H9 (cell line): Measurements from ENCODE around the gene C5orf15. TPM values are rescaled to one million over a fixed set of nuclear protein-coding genes. Genes with fewer than 3 reads are reported as not detected.

Experiments used
- DNase-seq: peaks from one replicate; pipeline ENCODE4 v3.0.0-alpha.2; 2017
- H2AFZ ChIP-seq: one replicate; pipeline ENCODE4 v1.6.1; 2013; ENCODE audit warnings: mild to moderate bottlenecking, low read length, control low read depth, moderate library complexity
- H2AK5ac ChIP-seq: 2 replicates; pipeline ENCODE4 v1.6.1; 2013; ENCODE audit warnings: low read length, control low read depth, mixed read lengths; ENCODE audit not compliant: insufficient read length
- H2BK120ac ChIP-seq: one replicate; pipeline ENCODE4 v1.6.1; 2013; ENCODE audit warnings: low read depth, mild to moderate bottlenecking, low read length, control low read depth, inconsistent platforms; ENCODE audit not compliant: poor library complexity, severe bottlenecking
- H2BK12ac ChIP-seq: 2 replicates; pipeline ENCODE4 v1.6.1; 2013; ENCODE audit warnings: low read length, control low read depth, mixed read lengths, low read depth; ENCODE audit not compliant: insufficient read length
- H2BK15ac ChIP-seq: 2 replicates; pipeline ENCODE4 v1.6.1; 2013; ENCODE audit warnings: low read depth, low read length, control low read depth
- H2BK20ac ChIP-seq: one replicate; pipeline ENCODE4 v1.6.1; 2013; ENCODE audit warnings: low read depth, mild to moderate bottlenecking, low read length, control low read depth, inconsistent platforms; ENCODE audit not compliant: poor library complexity, severe bottlenecking
- H2BK5ac ChIP-seq: 2 replicates; pipeline ENCODE4 v1.6.1; 2013; ENCODE audit warnings: low read length, control low read depth, mixed read lengths; ENCODE audit not compliant: insufficient read length
- H3K14ac ChIP-seq: 2 replicates; pipeline ENCODE4 v1.6.1; 2013; ENCODE audit warnings: low read length, control low read depth; ENCODE audit not compliant: insufficient read depth
- H3K18ac ChIP-seq: 2 replicates; pipeline ENCODE4 v1.6.1; 2013; ENCODE audit warnings: low read depth, mild to moderate bottlenecking, mixed read lengths, low read length, control low read depth; ENCODE audit not compliant: insufficient read length
- H3K23ac ChIP-seq: 2 replicates; pipeline ENCODE4 v1.6.1; 2013; ENCODE audit warnings: low read length, control low read depth, mixed read lengths, low read depth; ENCODE audit not compliant: insufficient read length
- H3K23me2 ChIP-seq: 2 replicates; pipeline ENCODE4 v1.6.1; 2013; ENCODE audit warnings: low read depth, mild to moderate bottlenecking, mixed read lengths, low read length, control low read depth; ENCODE audit not compliant: insufficient read length, poor library complexity, severe bottlenecking
- H3K27ac ChIP-seq: 2 replicates; pipeline ENCODE4 v1.5.1; 2013; ENCODE audit warnings: low read length, control low read depth, mixed read lengths, low read depth; ENCODE audit not compliant: insufficient read length
- H3K27me3 ChIP-seq: 2 replicates; pipeline ENCODE4 v1.6.1; 2013; ENCODE audit warnings: low read length, control low read depth, inconsistent platforms; ENCODE audit not compliant: insufficient read depth
- H3K4ac ChIP-seq: 2 replicates; pipeline ENCODE4 v1.6.1; 2013; ENCODE audit warnings: low read depth, mild to moderate bottlenecking, control low read depth, inconsistent platforms, low read length, moderate library complexity
- H3K4me1 ChIP-seq: 2 replicates; pipeline ENCODE4 v1.6.1; 2013; ENCODE audit warnings: low read length, control low read depth, inconsistent platforms; ENCODE audit not compliant: insufficient read depth
- H3K4me2 ChIP-seq: 2 replicates; pipeline ENCODE4 v1.6.1; 2013; ENCODE audit warnings: low read length, control low read depth, mixed read lengths; ENCODE audit not compliant: insufficient read length, insufficient read depth
- H3K56ac ChIP-seq: 2 replicates; pipeline ENCODE4 v1.6.1; 2013; ENCODE audit warnings: low read depth, mild to moderate bottlenecking, mixed read lengths, low read length, control low read depth; ENCODE audit not compliant: insufficient read length
- H3K79me1 ChIP-seq: 2 replicates; pipeline ENCODE4 v1.6.1; 2013; ENCODE audit warnings: low read depth, mild to moderate bottlenecking, moderate library complexity, low read length, control low read depth, inconsistent platforms; ENCODE audit not compliant: insufficient read depth, poor library complexity, severe bottlenecking
- H3K79me2 ChIP-seq: 2 replicates; pipeline ENCODE4 v1.6.1; 2013; ENCODE audit warnings: low read length, control low read depth, inconsistent platforms; ENCODE audit not compliant: insufficient read depth
- H3K9ac ChIP-seq: 2 replicates; pipeline ENCODE4 v1.6.1; 2013; ENCODE audit warnings: low read length, control low read depth, mixed read lengths; ENCODE audit not compliant: insufficient read length; ENCODE audit errors: extremely low read depth
- H3K9me3 ChIP-seq: one replicate; pipeline ENCODE4 v1.6.1; 2013; ENCODE audit warnings: low read depth, low read length, inconsistent platforms; ENCODE audit not compliant: control insufficient read depth
- H3T11ph ChIP-seq: one replicate; pipeline ENCODE4 v1.6.1; 2013; ENCODE audit warnings: mild to moderate bottlenecking, low read length, control low read depth, inconsistent platforms
- H4K20me1 ChIP-seq: one replicate; pipeline ENCODE4 v1.6.1; 2013; ENCODE audit not compliant: control insufficient read depth, insufficient read length, insufficient read depth
- H4K5ac ChIP-seq: 2 replicates; pipeline ENCODE4 v1.6.1; 2013; ENCODE audit warnings: low read depth, mild to moderate bottlenecking, mixed read lengths, low read length, control low read depth; ENCODE audit not compliant: insufficient read length
- H4K8ac ChIP-seq: replicated peaks from 2 replicates; pipeline ENCODE4 v1.6.1; 2013; ENCODE audit warnings: low read length, control low read depth, mixed read lengths, low read depth; ENCODE audit not compliant: insufficient read length
- H4K91ac ChIP-seq: 2 replicates; pipeline ENCODE4 v1.6.1; 2013; ENCODE audit warnings: low read depth, mild to moderate bottlenecking, moderate library complexity, mixed read lengths, low read length, control low read depth; ENCODE audit not compliant: insufficient read length
- H3K27ac Mint-ChIP-seq, 3 experiments: 2 replicates in 2 of 3; 3 replicates in 1 of 3; pipeline ENCODE4 v1.8.0; 2020 to 2021; ENCODE audit warnings: mixed read lengths in 3 of 3, mild to moderate bottlenecking in 1 of 3, moderate library complexity in 1 of 3
- H3K27me3 Mint-ChIP-seq: 2 replicates; pipeline ENCODE4 v1.8.0; 2021; ENCODE audit warnings: low read depth, mild to moderate bottlenecking, moderate library complexity, mixed read lengths
- H3K36me3 Mint-ChIP-seq, 3 experiments: 2 replicates in 2 of 3; 3 replicates in 1 of 3; pipeline ENCODE4 v1.8.0; 2020 to 2021; ENCODE audit warnings: low read depth in 3 of 3, mixed read lengths in 3 of 3; ENCODE audit not compliant: insufficient read depth in 1 of 3
- H3K4me1 Mint-ChIP-seq, 2 experiments: 2 replicates each; pipeline ENCODE4 v1.8.0; 2020; ENCODE audit warnings: mixed read lengths in 2 of 2
- H3K4me3 Mint-ChIP-seq, 2 experiments: 2 replicates in 1 of 2; 3 replicates in 1 of 2; pipeline ENCODE4 v1.8.0; 2020 to 2021; ENCODE audit warnings: mild to moderate bottlenecking in 2 of 2, mixed read lengths in 2 of 2, moderate library complexity in 1 of 2
- H3K9me3 Mint-ChIP-seq, 2 experiments: 2 replicates in 1 of 2; 3 replicates in 1 of 2; pipeline ENCODE4 v1.8.0; 2020; ENCODE audit warnings: mild to moderate bottlenecking in 2 of 2, mixed read lengths in 2 of 2, moderate library complexity in 1 of 2
- WGBS: extraction: QIAGEN DNeasy Blood & Tissue Kit; methylation state at CpG from one replicate; pipeline ENCODE4 v1.1.7; 2013; ENCODE audit warnings: missing lambda C conversion rate, low lambda C conversion rate, mixed read lengths; ENCODE audit not compliant: insufficient read length; ENCODE audit errors: extremely low coverage; 5-methylcytosine and 5-hydroxymethylcytosine counted together
- total RNA-seq: library from RNA; stranded (reverse); gene quantifications from 2 replicates; pipeline ENCODE4 v1.2.1, GENCODE V29; 2021
- TF ChIP-seq, protein P1 (sequence below): fragments of 200-600 bp; sonication (generic); conservative IDR thresholded peaks from 3 replicates; pipeline ENCODE4 v1.8.0; 2021; ENCODE audit warnings: antibody characterized with exemption, mild to moderate bottlenecking

The C5orf15 gene
- total RNA-seq, 1 experiment from 2014 or later, result 33.4 TPM

DNA sequence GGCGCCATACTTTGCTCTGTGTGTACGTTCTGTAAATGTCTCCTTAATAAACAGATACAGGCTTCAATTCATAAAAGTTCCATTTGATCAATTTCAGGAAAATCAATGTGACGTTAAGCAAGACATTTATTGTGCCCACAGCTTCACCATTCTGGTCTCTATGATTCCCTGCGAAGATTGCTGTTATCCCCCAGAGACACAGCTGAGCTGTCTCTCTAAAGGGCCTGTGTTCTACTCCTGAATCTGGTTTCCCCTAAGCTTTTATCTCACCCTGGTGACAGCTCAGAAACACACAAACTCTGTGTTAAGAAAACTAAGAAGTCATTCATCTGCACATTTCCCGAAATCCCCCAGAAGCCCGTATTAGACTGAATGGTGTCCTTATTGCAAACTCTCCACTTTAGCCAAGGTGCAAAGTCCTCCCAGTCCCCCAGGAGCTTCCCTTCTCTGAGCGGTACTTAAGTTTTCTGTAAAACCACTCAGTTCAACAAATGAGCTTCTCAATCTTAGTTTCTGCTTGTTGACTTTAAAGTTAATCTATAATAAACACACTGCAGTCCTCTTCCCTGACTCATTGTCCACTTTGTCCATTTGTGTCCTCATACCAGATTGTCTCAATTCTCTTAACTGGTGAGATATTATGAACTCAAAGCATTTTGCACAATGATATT is 1.4 kb upstream of the C5orf15 start:
- Histone ChIP-seq H3K27ac (no peak overlapping the region), H2AK5ac (no peak overlapping the region), H2BK120ac (no peak overlapping the region), H2BK20ac (no peak overlapping the region), H2BK5ac (no peak overlapping the region), H4K20me1 (no peaks in the 10 kb centered on the region), H3K4me2 (no peak overlapping the region), H3K23me2 (peaks cover 7% of the 10 kb centered on the region), H3K79me1 (no peaks in the 10 kb centered on the region), H4K8ac (no peak overlapping the region), H2BK12ac (no peak overlapping the region), H3K56ac (no peak overlapping the region), H3K14ac (no peak overlapping the region), H4K5ac (no peak overlapping the region), H3K9ac (no peak overlapping the region), H3K27me3 (no peaks in the 10 kb centered on the region), H3K9me3 (no peaks in the 10 kb centered on the region), H3T11ph (no peak overlapping the region), H4K91ac (no peak overlapping the region), H3K23ac (no peak overlapping the region), H3K4ac (no peak overlapping the region), H2AFZ (no peak overlapping the region), H3K18ac (no peak overlapping the region), H2BK15ac (no peak overlapping the region), H3K4me1 (no peaks in the 10 kb centered on the region), H3K79me2 (peaks cover 3% of the 10 kb centered on the region; the same call in 1 of the 2 replicates)
- Mint-ChIP-seq H3K9me3 (no peaks in the 10 kb centered on the region), H3K27me3 (no peaks in the 10 kb centered on the region; the same call in 1 of the 2 replicates), H3K4me1 (peaks cover 10 to 11% of the 10 kb centered on the region in 2 experiments), H3K27ac (peak overlapping the region in 2 of 3 experiments; percentile 27 to 78; a peak in 3 of 7 replicates), H3K4me3 (peak overlapping the region; percentile 99), H3K36me3 (peaks cover 18 to 36% (median 35%) of the 10 kb centered on the region in 3 experiments; a peak in 6 of 7 replicates)
- DNase-seq, result no peak
- no CpG with 5 or more reads among the region's 7 CpGs for WGBS
- TF ChIP-seq, protein P1, sequence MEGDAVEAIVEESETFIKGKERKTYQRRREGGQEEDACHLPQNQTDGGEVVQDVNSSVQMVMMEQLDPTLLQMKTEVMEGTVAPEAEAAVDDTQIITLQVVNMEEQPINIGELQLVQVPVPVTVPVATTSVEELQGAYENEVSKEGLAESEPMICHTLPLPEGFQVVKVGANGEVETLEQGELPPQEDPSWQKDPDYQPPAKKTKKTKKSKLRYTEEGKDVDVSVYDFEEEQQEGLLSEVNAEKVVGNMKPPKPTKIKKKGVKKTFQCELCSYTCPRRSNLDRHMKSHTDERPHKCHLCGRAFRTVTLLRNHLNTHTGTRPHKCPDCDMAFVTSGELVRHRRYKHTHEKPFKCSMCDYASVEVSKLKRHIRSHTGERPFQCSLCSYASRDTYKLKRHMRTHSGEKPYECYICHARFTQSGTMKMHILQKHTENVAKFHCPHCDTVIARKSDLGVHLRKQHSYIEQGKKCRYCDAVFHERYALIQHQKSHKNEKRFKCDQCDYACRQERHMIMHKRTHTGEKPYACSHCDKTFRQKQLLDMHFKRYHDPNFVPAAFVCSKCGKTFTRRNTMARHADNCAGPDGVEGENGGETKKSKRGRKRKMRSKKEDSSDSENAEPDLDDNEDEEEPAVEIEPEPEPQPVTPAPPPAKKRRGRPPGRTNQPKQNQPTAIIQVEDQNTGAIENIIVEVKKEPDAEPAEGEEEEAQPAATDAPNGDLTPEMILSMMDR, result no peak
